GM18861 (cell line): ENCODE results near the gene RBM3.

Source experiments
- ATAC-seq: cut with Tn5 transposase; IDR thresholded peaks from one replicate; pipeline ENCODE4 v1.9.1; 2021; ENCODE audit not compliant: unreplicated experiment

Gene RBM3

GRCh38 chrX:48617542-48618340 lies 43.5 kb downstream of the RBM3 start:
- no peak for ATAC-seq

- ATAC-seq: no peak
Observed at GRCh38 chrX:48626401-48627298, 52.4 kb downstream of the RBM3 start.
